ENCODE results near the gene ALDH3A1. TPM values are rescaled to one million over a fixed set of nuclear protein-coding genes. Genes with fewer than 3 reads are reported as not detected.

The ALDH3A1 gene
- total and polyA plus RNA-seq, 10 donors = 0.36 to 16.1 (median 0.77) TPM; not detected in 1

- TF ChIP-seq POLR2A (IDR thresholded peaks at IDR 0.05) (no peak), POLR2AphosphoS5 (IDR thresholded peaks at IDR 0.05) (no peak), CTCF (IDR thresholded peaks at IDR 0.05 in 8 of 11, conservative IDR thresholded peaks at IDR 0.05 in 3 of 11) (no peak)
- Histone ChIP-seq H3K9me3 (no peaks in the 10 kb centered on the region), H3K4me1 (peaks cover 0 to 41% (median 24%) of the 10 kb centered on the region in 6 donors), H3K27me3 (replicated peaks in 1 of 7) (peaks cover 0 to 5% (median 0%) of the 10 kb centered on the region in 7 donors), H3K4me3 (no peak overlapping the region), H3K27ac (no peak overlapping the region), H3K36me3 (no peaks in the 10 kb centered on the region)
- intact Hi-C loops (cut with DNase I; ENCODE audit: low total_unique reads) = no loop called here
- peak; percentile 71 for DNase-seq
- WGBS, 5 donors = 69 to 79% (median 76%) methylated on average over 10 of the region's 10 CpGs
These were observed 8.4 kb upstream of the ALDH3A1 start for GRCh38 chr17:19756546-19756945.

GRCh38 chr17:19755821-19756510 lies 7.9 kb upstream of the ALDH3A1 start:
- 66 to 82% (median 78%) methylated on average over 11 of the region's 11 CpGs for WGBS, 5 donors
- H3K9me3 ChIP-seq = no peaks in the 10 kb centered on the region
- intact Hi-C loops (cut with DNase I; ENCODE audit: low total_unique reads) = no loop called here
- peak; percentile 69 for DNase-seq
- TF ChIP-seq POLR2A (IDR thresholded peaks at IDR 0.05) = no peak
- no peak for TF ChIP-seq CTCF (IDR thresholded peaks at IDR 0.05 in 8 of 11, conservative IDR thresholded peaks at IDR 0.05 in 3 of 11)
- no peak for TF ChIP-seq POLR2AphosphoS5 (IDR thresholded peaks at IDR 0.05)
- peaks cover 0 to 5% (median 0%) of the 10 kb centered on the region in 7 donors for H3K27me3 ChIP-seq (replicated peaks in 1 of 7)
- H3K27ac ChIP-seq = no peak overlapping the region
- H3K4me3 ChIP-seq = no peak overlapping the region
- H3K4me1 ChIP-seq = peaks cover 0 to 41% (median 24%) of the 10 kb centered on the region in 6 donors
- no peaks in the 10 kb centered on the region for H3K36me3 ChIP-seq

- Histone ChIP-seq H3K4me3 (no peak overlapping the region), H3K27me3 (replicated peaks in 1 of 7) (peaks cover 0 to 5% (median 0%) of the 10 kb centered on the region in 7 donors), H3K27ac (no peak overlapping the region), H3K9me3 (no peaks in the 10 kb centered on the region), H3K4me1 (peaks cover 0 to 41% (median 24%) of the 10 kb centered on the region in 6 donors), H3K36me3 (no peaks in the 10 kb centered on the region)
- TF ChIP-seq POLR2AphosphoS5 (IDR thresholded peaks at IDR 0.05) (no peak), CTCF (IDR thresholded peaks at IDR 0.05 in 8 of 11, conservative IDR thresholded peaks at IDR 0.05 in 3 of 11) (no peak), POLR2A (IDR thresholded peaks at IDR 0.05) (no peak)
- intact Hi-C loops (cut with DNase I; ENCODE audit: low total_unique reads) = no loop called here
- WGBS, 5 donors = 80 to 96% (median 94%) methylated on average over 6 of the region's 6 CpGs
- DNase-seq = peak; percentile 70
These were observed 7.3 kb upstream of the ALDH3A1 start for GRCh38 chr17:19755392-19755791.

GRCh38 chr17:19753661-19754463 lies 5.8 kb upstream of the ALDH3A1 start:
- Histone ChIP-seq H3K4me3 (no peak overlapping the region), H3K4me1 (peaks cover 0 to 41% (median 24%) of the 10 kb centered on the region in 6 donors), H3K36me3 (no peaks in the 10 kb centered on the region), H3K27ac (no peak overlapping the region), H3K27me3 (replicated peaks in 1 of 7) (peaks cover 0 to 6% (median 0%) of the 10 kb centered on the region in 7 donors), H3K9me3 (no peaks in the 10 kb centered on the region)
- peak; percentile 44 for DNase-seq
- TF ChIP-seq POLR2A (IDR thresholded peaks at IDR 0.05) = no peak
- peak in 6 of 11 experiments; percentile 13 to 28 (median 26) for TF ChIP-seq CTCF (IDR thresholded peaks at IDR 0.05 in 8 of 11, conservative IDR thresholded peaks at IDR 0.05 in 3 of 11)
- no peak for TF ChIP-seq POLR2AphosphoS5 (IDR thresholded peaks at IDR 0.05)
- WGBS, 5 donors = 83 to 86% (median 85%) methylated on average over 12 of the region's 12 CpGs
- intact Hi-C loops (cut with DNase I; ENCODE audit: low total_unique reads) = no loop called here

Data from spleen (tissue), 11 donors.